NCI-H774 (cell line): ENCODE measurements around the gene MTHFSD.

Experiments used
- DNase-seq: peaks from one replicate; lab custom pipeline; 2025; lab: John Stamatoyannopoulos, UW

The MTHFSD gene

GRCh38 chr16:86550281-86550680 is 4.8 kb downstream of the MTHFSD start:
- DNase-seq = no peak

GRCh38 chr16:86549893-86550190 is 5.2 kb downstream of the MTHFSD start:
- DNase-seq = no peak

GRCh38 chr16:86549076-86549892 is 5.8 kb downstream of the MTHFSD start:
- no peak for DNase-seq

GRCh38 chr16:86547286-86547685 is 7.7 kb downstream of the MTHFSD start:
- no peak for DNase-seq

GRCh38 chr16:86546638-86547013 is 8.4 kb downstream of the MTHFSD start:
- DNase-seq = no peak

- DNase-seq = no peak
Observed at GRCh38 chr16:86545954-86546637, 8.9 kb downstream of the MTHFSD start.

- DNase-seq = no peak
Observed at GRCh38 chr16:86545481-86545880, 9.6 kb downstream of the MTHFSD start.

- DNase-seq = no peak
Observed at GRCh38 chr16:86542756-86543750, 12.0 kb downstream of the MTHFSD start.

GRCh38 chr16:86541560-86541959 is 13.5 kb downstream of the MTHFSD start:
- no peak for DNase-seq

GRCh38 chr16:86540894-86541293 is 14.1 kb downstream of the MTHFSD start:
- DNase-seq = no peak

GRCh38 chr16:86538196-86538780 is 16.7 kb downstream of the MTHFSD start:
- no peak for DNase-seq

- no peak for DNase-seq
Observed at GRCh38 chr16:86537486-86537885, 17.5 kb downstream of the MTHFSD start.

- DNase-seq = no peak
Observed at GRCh38 chr16:86536621-86537020, 18.4 kb downstream of the MTHFSD start.

GRCh38 chr16:86534779-86535615 is 20.0 kb downstream of the MTHFSD start:
- no peak for DNase-seq

GRCh38 chr16:86533767-86534351 is 21.2 kb downstream of the MTHFSD start:
- no peak for DNase-seq

- DNase-seq = no peak
Observed at GRCh38 chr16:86533076-86533475, 22.0 kb downstream of the MTHFSD start.

- no peak for DNase-seq
Observed at GRCh38 chr16:86532526-86532815, 22.6 kb downstream of the MTHFSD start.

- DNase-seq = no peak
Observed at GRCh38 chr16:86531641-86532525, 23.2 kb downstream of the MTHFSD start.

GRCh38 chr16:86531191-86531545 is 23.9 kb downstream of the MTHFSD start:
- no peak for DNase-seq
